A673 (cell line): ENCODE data around the gene SLCO1B3. TPM values are rescaled to one million over a fixed set of nuclear protein-coding genes. Genes with fewer than 3 reads are reported as not detected.

Experiments used
- BruUV-seq: library from RNA; stranded (reverse); fragments of 400-500 nt; replicated peaks from 2 replicates; lab custom pipeline; 2021; lab: Mats Ljungman, UMichigan
- CTCF ChIA-PET: fragments of 300-600 bp; sonication (Branson Sonifier 250); formaldehyde crosslinking; loops from one replicate; lab custom pipeline; 2022; ENCODE audit warnings: antibody characterized with exemption; lab: Charles Lee
- POLR2A ChIA-PET: fragments of 300-600 bp; sonication (Branson Sonifier 250); formaldehyde crosslinking; loops from one replicate; lab custom pipeline; 2022; ENCODE audit warnings: antibody characterized with exemption; ENCODE audit not compliant: low non-redundant PET; lab: Charles Lee
- DNase-seq: peaks from one replicate; pipeline ENCODE4 v3.0.0-alpha.2; 2015; ENCODE audit warnings: low spot score
- H3K27ac ChIP-seq: fragments of 200-600 bp; sonication (generic); 2 replicates; pipeline ENCODE4 v1.5.1; 2016; ENCODE audit warnings: mixed run types, low read depth, mild to moderate bottlenecking, mixed read lengths, antibody characterized with exemption, low read length; ENCODE audit not compliant: poor library complexity, severe bottlenecking
- H3K27me3 ChIP-seq: fragments of 200-600 bp; sonication (generic); replicated peaks from 2 replicates; pipeline ENCODE4 v1.6.1; 2017; ENCODE audit warnings: mixed run types, low read depth, mild to moderate bottlenecking, mixed read lengths, antibody characterized with exemption, low read length; ENCODE audit not compliant: insufficient read depth, poor library complexity
- H3K36me3 ChIP-seq: fragments of 200-600 bp; sonication (generic); 2 replicates; pipeline ENCODE4 v1.6.1; 2016; ENCODE audit warnings: mixed run types, mild to moderate bottlenecking, mixed read lengths, antibody characterized with exemption, low read length; ENCODE audit not compliant: insufficient read depth, poor library complexity, severe bottlenecking
- H3K4me1 ChIP-seq: fragments of 200-600 bp; sonication (generic); 2 replicates; pipeline ENCODE4 v1.6.1; 2017; ENCODE audit warnings: mixed run types, mild to moderate bottlenecking, mixed read lengths, antibody characterized with exemption, low read length; ENCODE audit not compliant: insufficient read depth, poor library complexity, severe bottlenecking
- H3K4me3 ChIP-seq: fragments of 200-600 bp; sonication (generic); 2 replicates; pipeline ENCODE4 v1.5.1; 2016; ENCODE audit warnings: low read depth, mixed run types, mild to moderate bottlenecking, mixed read lengths, low read length; ENCODE audit not compliant: poor library complexity, severe bottlenecking
- H3K9me3 ChIP-seq: fragments of 200-600 bp; sonication (generic); 2 replicates; pipeline ENCODE4 v1.6.1; 2016; ENCODE audit warnings: mixed run types, low read depth, mild to moderate bottlenecking, mixed read lengths, antibody characterized with exemption, low read length; ENCODE audit not compliant: poor library complexity, severe bottlenecking
- CTCF ChIP-seq: fragments of 300-800, 200-600 bp; sonication (generic); conservative IDR thresholded peaks from 2 replicates; pipeline ENCODE4 v1.5.1; 2017; ENCODE audit warnings: low read depth, mild to moderate bottlenecking, antibody characterized with exemption, low read length, moderate library complexity, mixed read lengths
- EZH2 ChIP-seq: fragments of 200-600 bp; sonication (generic); IDR thresholded peaks from 2 replicates; pipeline ENCODE4 v1.6.1; 2017; ENCODE audit warnings: borderline replicate concordance, low read depth, mild to moderate bottlenecking, mixed read lengths, antibody characterized with exemption, low read length; ENCODE audit not compliant: poor library complexity, severe bottlenecking
- intact Hi-C: fragments of 100-400 bp; cut with micrococcal nuclease; formaldehyde crosslinking; loops from one replicate; pipeline ENCODE4 v1.10.0; 2022; ENCODE audit not compliant: unreplicated experiment
- total RNA-seq: library from RNA; stranded (reverse); gene quantifications from 2 replicates; pipeline ENCODE4 v1.2.3, GENCODE V29; 2021

Gene SLCO1B3
- total RNA-seq, 1 experiment from 2014 or later, result not detected

DNA sequence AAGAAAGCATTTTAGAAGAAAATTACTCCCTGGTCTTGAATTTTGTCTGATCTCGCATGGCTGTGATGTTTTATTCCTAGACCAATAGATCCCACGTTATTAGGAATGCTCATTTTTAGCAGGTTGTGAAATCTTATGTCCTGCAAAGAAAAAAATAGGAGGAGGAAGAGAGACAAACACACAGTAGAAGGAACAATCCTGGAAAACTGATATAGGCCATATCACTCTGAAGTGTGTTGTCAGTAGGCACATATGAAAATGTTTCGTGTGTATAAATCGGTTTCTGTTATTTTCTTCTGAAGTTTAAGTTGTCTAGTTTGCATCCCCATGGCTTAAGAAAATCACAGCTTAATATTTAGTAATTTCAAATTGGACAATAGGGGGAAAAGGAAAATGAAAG lies 12.4 kb downstream of the SLCO1B3 start:
- intact Hi-C loops, result no loop called here
- BruUV-seq, result no TSS peak
- no peaks in the 10 kb centered on the region for H3K4me1 ChIP-seq
- H3K9me3 ChIP-seq, result no peaks in the 10 kb centered on the region
- no peaks in the 10 kb centered on the region for H3K36me3 ChIP-seq
- H3K4me3 ChIP-seq, result no peak overlapping the region
- no peak overlapping the region for H3K27ac ChIP-seq
- no peaks in the 10 kb centered on the region for H3K27me3 ChIP-seq
- DNase-seq, result no peak
- ChIA-PET POLR2A (no interaction called here), CTCF (no interaction called here)
- TF ChIP-seq EZH2, result no peak
- TF ChIP-seq CTCF, result no peak

DNA sequence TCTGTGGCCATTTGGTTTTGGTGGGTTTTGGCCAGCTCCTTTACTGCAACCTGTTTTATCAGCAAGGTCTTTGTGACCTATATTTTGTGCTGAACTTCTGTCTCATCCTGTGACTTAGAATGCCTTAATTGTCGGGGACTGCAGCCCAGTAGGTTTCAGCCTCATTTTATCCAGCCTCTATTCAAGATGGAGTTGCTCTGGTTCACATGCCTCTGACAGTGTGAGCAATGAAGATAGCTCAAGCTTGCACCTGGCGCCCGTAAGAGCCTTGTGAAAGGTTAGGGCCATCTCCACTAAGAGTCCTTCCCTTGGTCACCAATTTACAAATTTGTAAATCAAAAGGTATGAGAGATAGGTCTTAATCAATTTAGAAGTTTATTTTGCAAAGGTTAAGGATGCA lies 19.4 kb downstream of the SLCO1B3 start:
- intact Hi-C loops, result no loop called here
- CTCF ChIA-PET, result no interaction called here
- no peak overlapping the region for H3K27ac ChIP-seq

DNA sequence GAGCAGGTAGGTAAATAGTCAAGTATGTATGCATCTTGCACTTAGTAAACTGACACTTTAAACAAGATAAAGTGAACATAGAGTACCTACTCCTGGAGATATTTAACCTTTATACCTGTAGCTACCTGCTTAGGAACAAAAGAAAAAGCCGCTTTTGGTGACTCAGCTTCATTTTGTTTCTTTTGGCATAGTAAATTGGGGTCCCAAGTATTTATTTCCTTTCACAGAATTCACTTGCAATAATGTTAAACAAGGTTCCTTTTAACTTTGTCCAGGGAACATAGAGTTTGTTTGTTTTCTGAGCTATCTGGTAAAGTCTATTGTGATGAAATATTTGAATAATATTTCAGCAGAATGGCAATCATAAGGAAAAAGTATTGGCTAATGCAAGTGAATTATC lies 20.0 kb downstream of the SLCO1B3 start:
- Histone ChIP-seq H3K27me3 (no peaks in the 10 kb centered on the region), H3K4me3 (no peak overlapping the region), H3K36me3 (no peaks in the 10 kb centered on the region), H3K27ac (no peak overlapping the region), H3K4me1 (no peaks in the 10 kb centered on the region), H3K9me3 (no peaks in the 10 kb centered on the region)
- ChIA-PET CTCF (no interaction called here), POLR2A (no interaction called here)
- DNase-seq, result no peak
- no TSS peak for BruUV-seq
- no peak for TF ChIP-seq CTCF
- no peak for TF ChIP-seq EZH2
- intact Hi-C loops, result no loop called here

More for the DNA sequence above, 19.4 kb downstream of the SLCO1B3 start:
- H3K4me3 ChIP-seq, result no peak overlapping the region
- H3K9me3 ChIP-seq, result no peaks in the 10 kb centered on the region
- no TSS peak for BruUV-seq
- TF ChIP-seq CTCF, result no peak
- TF ChIP-seq EZH2, result no peak
- DNase-seq, result no peak
- no peaks in the 10 kb centered on the region for H3K4me1 ChIP-seq
- H3K27me3 ChIP-seq, result no peaks in the 10 kb centered on the region
- H3K36me3 ChIP-seq, result no peaks in the 10 kb centered on the region
- POLR2A ChIA-PET, result no interaction called here
